ENCODE results near the gene TSPYL2.

DNA sequence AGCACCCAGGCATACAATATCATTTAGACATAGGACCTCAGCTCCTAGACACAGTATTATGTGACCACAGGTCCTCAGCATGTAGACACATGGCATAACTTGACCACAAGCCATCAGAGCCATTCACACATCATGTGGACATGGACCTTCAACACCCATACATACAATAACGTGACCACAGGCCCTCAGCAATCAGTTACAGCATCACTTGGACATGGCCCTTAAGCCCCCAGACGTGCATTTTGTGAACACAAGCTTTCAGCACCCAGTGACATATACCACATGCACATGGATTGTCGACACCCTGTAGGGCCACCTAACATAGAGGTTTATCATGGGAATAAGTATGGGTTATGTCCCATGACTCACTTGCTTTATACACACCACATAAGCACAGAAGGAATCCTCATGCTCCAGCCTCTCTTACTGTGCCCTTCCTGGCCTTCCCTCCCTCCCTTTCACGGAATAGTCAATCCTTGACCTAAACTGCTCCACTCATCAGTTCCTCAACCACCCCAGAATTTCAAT lies 1.9 kb downstream of the TSPYL2 start:
- TF ChIP-seq CTCF (IDR thresholded peaks at IDR 0.05 in 8 of 11, conservative IDR thresholded peaks at IDR 0.05 in 3 of 11) = no peak
- TF ChIP-seq POLR2AphosphoS5 (IDR thresholded peaks at IDR 0.05) = no peak

Data from spleen (tissue), 7 donors.